Fibroblast of skin of right quadriceps (primary cell): Measurements from ENCODE around the gene SV2C.
"Not testable (repeated sequence)": the region's sequence is repeated elsewhere in the genome, so short reads cannot be mapped to it uniquely, and the experiment has no call there.

Experiments
- DNase-seq: peaks from one replicate; pipeline ENCODE4 v3.0.0-alpha.2; 2013

The SV2C gene

DNA sequence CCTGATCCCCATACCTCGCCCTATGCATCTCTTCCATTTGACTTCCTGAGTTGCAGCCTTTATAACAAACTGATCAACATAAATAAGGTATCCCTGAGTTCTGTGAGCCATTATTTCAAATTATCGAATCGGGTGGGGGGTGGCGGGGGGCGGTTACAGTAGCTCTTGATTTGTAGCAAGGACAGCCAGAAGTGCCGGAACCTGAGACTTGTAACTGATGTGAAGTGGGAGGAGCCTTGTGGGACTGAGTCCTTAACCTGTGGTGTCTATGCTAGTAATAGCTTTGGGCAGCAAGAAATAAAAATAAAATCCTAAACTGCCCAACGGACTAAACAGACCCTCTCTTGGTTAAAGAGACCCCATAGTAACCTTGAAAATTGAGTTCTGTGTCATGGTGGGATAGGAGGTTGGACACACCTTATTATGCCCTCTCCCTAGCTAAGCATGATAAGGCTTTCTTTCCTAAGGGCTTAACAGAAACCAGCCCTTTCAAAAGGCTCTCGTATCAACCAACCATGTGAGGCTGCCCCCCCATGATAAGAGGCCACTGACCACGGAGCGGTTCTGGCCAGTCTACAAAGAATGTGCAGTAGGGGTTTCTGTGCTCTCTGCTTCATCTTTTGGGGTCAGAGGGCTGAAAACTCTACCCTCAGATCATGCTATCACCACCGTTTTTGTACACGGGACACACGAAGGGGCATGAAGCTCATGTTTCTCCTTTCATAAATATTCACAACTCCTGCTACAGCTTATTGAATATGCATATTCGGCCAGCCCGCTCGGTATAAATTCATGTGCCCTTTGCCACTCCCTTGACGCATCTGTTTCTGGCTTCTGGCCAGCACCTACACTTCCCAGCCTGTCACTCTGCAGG lies 280.4 kb downstream of the SV2C start:
- DNase-seq = no peak

DNA sequence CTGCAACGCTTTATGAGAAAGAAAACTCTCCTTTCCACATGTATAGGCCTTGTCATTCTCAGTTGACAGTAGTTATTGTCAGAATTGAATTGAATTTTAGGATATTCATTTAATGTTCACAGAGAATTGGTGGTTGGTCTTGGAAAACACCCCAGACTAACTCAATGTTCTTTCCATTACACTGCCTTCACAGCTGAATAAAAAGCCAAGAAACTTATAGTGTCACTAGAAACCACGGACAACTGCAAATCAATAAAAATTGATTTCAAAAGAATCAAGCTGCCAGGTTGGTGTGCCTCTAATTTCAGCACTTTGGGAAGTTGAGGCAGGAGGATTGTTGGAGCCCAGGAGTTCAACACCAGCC lies 281.0 kb downstream of the SV2C start:
- no peak for DNase-seq

DNA sequence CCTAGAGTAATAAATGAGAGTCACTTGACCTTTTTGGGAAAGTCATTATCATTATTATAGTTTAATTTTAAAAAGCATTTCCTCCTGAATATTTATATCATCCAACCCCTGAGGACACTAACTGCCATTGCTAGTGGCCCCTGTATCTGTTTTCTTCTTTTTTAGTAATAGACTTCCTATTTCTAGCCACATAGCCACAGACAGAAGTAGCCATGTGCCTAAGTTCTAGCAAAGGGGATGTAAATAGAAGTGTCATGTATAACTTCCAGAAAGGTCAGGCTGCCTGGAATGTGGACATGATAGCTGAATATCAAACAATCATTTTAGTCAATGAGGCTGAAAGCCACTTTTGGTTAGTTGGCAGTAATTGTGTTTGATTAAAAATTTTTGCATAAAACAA lies 282.4 kb downstream of the SV2C start:
- DNase-seq = no peak

DNA sequence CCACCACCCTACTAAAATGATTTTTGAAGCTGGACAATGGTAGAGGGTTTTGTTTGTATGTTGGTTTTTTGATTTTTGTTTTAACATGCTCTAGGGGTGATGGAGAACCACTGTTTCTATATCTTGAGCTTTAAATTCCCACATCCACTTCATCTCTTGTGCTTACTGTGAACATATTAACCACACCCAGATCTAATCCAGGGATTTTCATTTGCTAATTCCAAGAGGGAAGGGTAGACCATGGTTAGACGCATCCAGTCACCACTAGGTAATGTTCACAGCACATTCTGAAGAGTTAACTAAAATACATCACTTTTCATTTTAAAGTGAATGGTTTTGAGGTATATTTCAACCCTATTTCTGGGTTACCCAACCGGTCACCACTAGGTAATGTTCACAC lies 283.4 kb downstream of the SV2C start:
- no peak for DNase-seq

DNA sequence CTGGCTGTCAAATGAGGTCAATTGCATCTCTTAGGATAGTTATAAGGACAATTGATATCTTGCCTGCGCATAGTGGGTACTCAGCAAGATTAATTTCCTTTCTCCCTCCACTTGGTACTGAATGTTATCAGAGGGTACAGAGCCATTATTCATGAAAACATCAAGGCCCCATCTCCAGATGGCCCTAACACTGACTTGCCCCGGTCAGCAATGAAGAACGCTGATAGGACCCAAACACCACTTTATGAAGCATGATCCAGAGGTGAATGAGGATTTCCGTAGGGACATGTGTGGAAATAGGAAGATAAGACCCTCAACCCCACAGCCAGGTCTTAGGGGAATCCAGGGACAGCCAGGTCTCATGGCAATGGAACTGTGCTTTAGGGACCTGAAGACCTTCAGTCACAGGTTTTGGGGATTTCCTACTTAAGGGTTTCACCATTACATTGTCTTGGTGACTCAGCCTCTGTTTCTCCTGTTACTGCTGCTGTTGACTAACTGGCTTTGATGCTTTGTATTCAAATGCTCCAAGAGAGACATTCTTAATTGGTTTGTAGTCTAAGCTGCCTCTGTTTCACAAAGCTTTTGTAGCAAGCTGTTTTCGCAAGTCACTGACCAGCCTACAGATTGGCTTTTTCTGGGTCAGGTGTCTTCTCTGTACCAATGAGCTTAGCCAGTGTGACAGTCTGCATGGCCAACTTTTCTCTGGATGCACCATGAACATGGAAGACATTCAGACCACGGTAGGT lies 284.6 kb downstream of the SV2C start:
- peak; percentile 7 for DNase-seq

DNA sequence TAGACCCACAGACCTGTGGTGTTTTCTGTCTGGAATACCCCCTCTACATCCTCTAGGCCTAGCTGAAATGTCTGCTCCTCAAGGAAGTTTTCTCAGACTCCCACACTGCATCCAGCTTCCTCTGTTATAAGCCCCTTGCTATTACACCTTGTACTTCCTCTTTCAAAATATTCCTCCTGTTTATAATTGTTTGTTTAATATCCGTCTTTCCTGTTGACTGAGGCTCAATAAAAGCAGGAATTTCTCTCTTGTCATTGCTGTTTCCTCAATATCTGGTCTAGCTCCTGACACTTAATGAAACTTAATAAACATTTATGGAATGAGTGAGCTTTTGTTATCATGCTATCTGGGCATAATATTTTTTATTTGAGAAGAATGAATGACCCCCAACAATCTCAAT lies 285.8 kb downstream of the SV2C start:
- no peak for DNase-seq

DNA sequence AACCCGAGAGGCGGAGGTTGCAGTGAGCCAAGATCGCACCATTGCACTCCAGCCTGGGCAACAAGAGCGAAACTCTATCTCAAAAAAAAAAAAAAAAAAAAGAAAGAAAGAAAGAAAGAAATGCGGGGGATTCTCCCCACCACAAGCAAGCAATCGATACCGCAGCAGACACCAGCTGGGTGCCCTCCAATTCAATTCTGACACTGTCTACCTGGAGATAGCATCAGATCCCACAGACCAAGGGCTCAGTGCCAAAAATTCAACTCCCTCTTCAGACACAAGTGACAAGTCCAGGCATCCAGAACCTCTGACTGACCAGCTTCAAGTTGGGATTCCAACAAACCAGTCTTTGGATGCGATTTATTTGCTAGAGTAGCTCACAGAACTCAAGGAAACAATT lies 286.5 kb downstream of the SV2C start:
- DNase-seq = not testable (repeated sequence)

DNA sequence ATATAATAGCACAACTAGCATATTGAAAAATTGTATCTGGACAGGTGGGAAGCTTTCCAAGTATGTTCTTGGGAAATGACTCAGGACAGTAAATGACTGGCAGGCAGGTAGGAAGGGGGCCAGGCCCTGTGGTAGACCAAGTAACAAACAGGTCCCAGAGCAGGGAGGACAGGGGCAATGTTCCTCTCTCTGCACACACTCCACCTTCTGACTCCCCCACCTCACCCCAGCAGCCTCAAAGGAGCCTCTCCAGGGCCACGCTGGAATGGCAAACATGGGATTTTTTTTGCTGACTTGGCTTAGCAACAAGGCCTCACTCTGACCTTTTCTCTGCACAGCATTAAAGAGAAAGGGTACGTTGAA lies 288.8 kb downstream of the SV2C start:
- DNase-seq = no peak

DNA sequence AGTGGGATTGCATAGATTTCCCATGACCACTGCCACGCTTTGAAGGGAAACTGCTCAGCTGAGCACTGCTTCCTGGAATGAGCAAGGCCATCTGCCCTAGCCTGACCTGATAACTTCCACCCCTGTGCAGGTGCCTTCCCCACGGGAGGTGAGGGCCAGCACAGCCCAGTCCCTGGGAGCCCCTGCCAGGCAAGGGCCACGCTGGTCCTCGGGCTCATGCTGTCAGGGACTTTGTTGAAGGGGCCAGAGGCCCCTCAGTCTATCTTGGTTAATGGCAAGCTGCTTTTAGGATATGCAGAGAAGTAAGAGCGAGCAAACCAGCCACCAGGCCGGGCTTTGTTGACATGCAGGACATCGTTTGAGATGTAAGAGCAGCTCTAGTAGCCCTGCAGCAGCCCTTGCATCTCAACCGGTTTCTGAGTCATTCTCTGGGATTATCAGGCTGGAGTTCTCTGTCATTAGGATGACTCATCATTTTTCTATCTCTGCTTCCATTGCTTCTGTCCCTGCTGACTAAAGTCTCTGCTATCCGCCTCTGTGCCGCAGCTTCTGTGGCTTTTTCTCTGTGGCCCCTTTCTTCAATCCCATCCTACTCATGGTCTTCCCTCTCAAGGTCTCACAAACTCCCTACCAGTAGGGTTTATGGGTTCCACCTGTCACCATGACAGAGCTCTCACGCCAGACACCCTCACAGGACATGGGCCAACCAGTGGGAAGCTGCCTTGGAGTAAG lies 289.3 kb downstream of the SV2C start:
- peak; percentile 94 for DNase-seq

DNA sequence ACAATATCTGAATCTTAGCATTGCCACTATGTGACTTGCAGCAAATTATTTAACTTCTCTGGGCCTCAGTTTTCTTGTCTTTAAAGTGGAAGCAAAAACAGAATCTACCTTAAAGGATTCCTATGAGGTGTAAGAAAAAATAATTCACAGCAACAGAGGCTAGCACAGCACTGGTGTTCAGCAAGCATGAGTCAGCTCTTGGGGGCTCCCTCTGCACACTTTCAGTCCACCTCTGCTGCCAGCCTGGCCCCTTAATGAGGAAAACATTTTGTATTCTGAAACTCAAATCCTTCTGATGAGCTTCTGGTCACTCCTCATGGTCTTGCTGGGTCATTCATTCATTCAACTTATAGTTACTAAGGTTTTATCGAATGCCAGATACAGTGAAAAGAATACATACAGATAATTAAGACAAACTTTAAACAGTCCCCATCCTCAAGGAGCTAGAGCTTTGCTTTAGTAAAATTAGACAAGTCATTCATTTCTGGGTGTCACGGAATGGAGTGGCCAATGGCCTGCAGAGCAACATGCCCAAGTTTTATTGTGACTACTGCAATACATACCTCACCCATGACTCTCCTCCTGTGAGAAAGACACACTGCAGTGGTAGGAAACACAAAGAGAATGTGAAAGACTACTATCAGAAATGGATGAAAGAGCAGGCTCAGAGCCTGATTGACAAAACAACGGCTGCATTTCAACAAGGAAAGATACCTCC lies 293.1 kb downstream of the SV2C start:
- DNase-seq = peak; percentile 25

DNA sequence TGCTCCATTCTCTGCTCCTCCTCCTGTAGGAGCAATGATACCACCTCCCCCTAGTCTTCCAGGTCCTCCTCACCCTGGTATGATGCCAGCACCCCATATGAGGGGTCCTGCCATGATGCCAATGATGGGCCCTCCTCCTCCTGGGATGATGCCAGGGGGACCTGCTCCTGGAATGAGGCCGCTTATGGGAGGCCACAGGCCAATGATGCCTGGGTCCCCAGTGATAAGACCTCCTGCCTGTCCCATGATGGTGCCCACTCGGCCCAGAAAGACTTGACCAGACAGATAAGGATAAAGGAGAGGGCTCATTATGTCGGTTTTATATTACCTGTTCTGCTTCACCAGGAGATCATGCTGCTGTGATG lies 293.7 kb downstream of the SV2C start:
- DNase-seq = no peak

DNA sequence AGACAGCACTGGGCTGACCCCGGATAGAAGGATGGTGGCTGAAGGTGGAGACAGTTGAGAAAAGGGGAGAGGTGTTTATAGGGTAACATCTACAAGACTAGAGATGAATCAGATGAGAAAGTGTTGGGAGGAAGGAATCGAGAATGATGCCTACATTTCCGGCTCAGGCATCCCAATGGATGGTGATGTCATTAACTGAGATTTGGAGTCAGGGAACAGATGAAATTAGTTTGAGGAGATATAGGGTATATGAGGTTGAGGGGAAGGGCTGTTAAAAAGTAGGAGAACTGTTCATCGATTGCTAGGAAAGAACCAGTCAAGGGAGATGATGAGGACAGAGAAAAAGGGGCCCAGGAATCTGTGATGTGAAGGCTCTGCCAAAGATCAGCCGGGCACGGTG lies 295.2 kb downstream of the SV2C start:
- no peak for DNase-seq

DNA sequence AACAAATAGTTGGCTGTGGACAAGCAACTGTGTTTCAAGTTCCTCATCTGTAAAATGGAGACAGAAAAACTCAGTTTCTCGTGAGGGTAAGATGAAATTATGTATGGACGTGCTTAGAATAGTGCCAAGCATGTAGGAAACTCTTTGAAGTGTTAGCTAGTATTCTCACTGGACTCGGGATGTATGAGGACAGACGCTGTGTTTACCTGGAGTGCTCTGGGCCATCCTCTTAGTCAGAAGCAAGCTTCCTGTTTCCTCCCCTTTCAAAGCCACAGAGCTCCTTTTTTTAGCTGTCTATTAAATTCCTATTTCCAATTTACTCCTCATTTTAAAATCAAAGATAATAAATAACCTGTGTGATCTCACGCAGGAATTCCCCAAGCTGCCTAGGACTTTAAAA lies 296.1 kb downstream of the SV2C start:
- no peak for DNase-seq

DNA sequence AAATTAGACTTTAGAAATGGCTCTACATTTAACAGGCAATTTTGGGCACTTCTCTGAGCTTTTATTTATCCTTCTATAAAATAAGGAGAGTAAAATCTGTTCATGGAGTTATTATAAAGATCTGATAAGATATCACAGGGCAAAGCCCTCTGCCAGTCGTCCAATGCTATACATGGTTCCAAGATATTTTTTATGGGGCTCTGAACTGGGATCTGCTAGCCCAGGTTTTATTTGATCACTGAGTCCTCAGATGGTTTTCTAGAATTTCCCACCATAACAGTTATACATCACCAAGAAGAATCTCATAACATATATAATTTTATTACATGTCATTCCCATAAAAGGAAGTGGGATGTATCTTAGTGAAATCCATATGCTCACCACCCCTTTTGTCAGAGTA lies 296.7 kb downstream of the SV2C start:
- no peak for DNase-seq

DNA sequence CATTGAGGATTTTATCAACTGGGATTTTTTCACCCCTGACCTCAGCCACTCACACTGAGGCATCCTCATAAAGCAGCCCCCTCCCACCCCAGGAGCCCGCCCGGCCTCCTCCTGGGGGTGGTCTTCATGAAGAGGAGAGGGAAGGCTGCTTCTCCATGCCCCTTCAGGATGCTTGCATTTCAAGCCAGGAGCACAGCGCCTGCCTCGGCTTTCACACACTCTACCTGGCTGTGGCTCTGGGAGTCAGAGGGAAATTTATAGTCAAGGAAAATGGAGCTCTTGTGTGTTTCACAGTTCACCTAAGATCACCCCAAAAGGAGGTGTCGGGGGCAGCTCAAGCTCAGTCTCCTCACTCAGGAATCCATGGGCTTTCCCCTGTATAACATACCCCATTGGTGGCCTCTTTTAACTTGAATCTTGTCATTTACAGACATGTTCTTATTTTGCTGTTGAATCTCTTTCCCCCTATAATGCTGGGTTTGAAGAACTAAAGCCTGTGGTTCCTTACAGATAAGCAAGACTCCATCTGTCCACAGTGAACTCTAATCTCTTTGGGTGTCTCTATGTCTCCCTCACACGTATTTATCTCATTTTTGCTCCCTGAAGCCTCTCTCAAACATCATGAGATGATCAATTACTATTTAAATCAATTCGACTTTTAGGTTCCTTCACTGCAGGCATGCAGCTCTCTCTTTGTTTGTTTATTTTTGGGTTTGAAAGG lies 297.3 kb downstream of the SV2C start:
- DNase-seq = no peak

DNA sequence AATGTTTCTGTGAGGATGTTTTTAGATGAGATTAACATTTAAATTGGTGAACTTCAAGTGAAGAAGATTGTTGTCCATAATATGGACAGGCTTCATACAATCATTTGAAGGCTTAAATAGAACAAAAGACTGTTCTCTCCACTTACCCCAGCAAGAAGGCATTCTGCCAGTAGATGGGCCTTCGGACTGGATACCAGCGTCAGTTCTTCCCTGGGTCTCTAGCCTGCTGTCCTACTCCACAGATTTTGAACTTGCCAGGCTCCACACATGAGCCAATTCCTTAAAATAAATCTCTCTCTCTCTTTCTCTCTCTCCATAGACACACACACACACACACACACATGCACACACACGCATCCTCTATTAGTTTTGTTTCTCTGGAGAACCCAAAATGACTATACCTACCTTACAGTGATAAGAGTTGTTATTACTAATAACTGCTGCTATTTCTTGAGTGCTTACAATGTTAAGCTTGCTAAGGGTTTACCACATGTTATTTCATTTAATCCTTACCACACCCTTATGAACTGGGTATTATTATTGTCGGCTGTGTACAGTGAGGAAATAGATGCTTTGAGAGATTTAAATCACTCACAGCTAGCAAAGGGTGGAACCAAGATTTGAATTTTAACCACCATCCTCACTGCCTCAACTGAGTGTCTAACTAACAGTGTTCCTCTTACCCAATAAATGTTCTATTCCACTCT lies 300.1 kb downstream of the SV2C start:
- DNase-seq = no peak

DNA sequence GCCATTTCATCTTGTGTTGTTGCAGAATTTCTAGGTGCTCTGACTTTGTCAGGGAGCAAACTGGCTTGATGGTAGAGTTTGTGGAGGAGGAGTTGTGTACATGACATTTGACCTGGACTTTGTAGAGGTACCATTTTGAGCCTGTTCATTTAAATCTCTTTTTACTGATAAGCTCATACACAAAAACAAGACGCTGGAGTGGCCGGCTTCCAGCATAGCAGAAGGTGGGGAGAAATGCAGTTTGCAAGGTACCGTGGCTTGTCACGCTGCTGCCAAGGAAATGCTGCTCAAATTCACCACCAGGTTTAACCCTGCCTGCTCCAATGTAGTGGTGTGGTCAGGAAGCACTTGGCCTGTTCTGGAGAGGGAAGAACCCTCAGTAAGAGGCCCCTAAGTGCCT lies 301.0 kb downstream of the SV2C start:
- no peak for DNase-seq

DNA sequence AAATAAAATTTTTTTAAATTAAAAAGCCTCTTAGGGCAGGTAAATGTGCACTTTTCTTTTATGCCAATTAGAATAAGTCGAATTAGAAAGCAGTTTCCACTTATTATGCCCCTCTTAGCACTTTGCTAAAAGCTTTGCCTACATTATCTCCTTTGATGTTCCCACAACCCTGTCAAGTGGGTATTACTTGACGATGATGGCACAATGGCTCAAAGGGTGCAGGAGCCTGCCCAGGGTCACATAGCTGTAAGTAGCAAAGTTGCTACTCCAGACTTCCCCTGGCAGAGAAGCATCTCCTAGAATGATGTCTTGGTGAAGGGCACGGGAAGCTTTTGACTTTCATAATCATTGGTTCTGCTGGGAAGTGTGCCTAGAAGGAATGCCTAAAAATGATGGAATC lies 301.5 kb downstream of the SV2C start:
- no peak for DNase-seq

DNA sequence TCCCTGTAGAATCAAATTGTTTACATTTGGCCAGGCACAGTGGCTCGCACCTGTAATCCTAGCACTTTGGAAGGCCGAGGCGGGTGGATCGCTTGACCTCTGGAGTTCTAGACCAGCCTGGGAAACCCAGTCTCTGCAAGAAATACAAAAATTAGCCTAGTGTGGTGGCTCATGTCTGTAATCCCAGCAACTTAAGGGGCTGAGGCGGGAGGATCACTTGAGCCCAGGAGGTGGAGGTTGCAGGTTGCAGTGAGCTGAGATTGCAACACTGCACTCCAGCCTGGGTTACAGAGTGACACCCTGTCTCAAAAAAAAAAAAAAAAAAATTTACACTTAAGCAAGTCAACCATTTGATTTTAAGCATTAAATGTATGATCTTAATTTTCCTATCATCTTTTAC lies 302.4 kb downstream of the SV2C start:
- DNase-seq = no peak

DNA sequence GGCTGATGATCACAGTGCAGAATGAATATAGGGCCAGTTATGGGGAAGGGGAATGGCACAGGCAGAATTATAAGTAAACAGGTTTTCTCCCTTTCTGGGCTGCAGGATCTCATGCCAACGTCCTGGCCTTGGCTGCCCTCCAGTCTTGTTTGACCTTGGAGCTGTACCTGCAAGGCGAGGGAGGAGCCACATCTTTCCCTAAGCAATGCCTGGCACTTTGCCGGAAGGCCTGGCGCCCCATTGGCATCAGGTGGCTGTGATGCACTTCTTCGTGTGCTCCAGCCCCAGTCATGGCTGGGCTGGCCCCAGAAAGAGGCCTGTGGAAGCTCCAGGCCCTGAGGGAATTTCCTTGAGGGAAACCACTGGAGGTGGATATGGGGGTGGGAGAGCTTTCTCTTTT lies 303.2 kb downstream of the SV2C start:
- no peak for DNase-seq

DNA sequence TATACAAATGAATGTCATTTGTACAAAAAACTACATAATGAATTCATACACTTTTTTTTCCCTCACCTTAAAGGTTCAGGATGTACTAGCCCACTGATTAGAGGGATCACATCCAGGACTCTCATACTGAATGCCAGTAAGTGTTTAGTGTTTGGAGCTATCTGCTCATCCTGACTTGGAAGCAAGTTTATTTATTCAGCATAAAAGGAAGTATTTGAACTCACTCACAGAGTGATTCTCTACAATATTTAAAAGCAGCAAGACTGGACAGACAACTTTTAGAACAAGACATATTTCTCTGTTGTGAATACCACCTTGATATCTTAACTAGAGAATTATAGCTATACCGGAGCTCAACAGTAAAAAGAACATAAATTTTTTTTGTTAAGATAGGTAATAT lies 305.1 kb downstream of the SV2C start:
- DNase-seq = no peak
